SK-N-SH (cell line): Measurements from ENCODE around the gene AHNAK.

ENCODE experiments used
- EZH2phosphoT487 ChIP-seq: fragments of 200-600 bp; sonication (generic); IDR thresholded peaks from 2 replicates; pipeline ENCODE4 v1.6.1; 2017; ENCODE audit warnings: low read depth, mixed run types, mild to moderate bottlenecking, antibody characterized with exemption, moderate library complexity, borderline replicate concordance
- POLR2AphosphoS5 ChIP-seq: IDR thresholded peaks from 2 replicates; pipeline ENCODE4 v1.6.1; 2012; ENCODE audit warnings: low read depth, low read length
- RAD21 ChIP-seq: IDR thresholded peaks from 2 replicates; pipeline ENCODE4 v1.6.1; 2012; ENCODE audit warnings: mild to moderate bottlenecking, low read length
- RCOR1 ChIP-seq: fragments of 150-350 bp; IDR thresholded peaks from 2 replicates; pipeline ENCODE4 v1.6.1; 2017; ENCODE audit warnings: antibody characterized with exemption, low read length
- REST ChIP-seq: IDR thresholded peaks from 2 replicates; pipeline ENCODE4 v1.6.1; 2012; ENCODE audit warnings: mild to moderate bottlenecking, low read depth, low read length, moderate library complexity
- SIN3A ChIP-seq: IDR thresholded peaks from 2 replicates; pipeline ENCODE4 v1.6.1; 2012; ENCODE audit warnings: low read depth, mild to moderate bottlenecking, low read length, moderate library complexity, borderline replicate concordance
- TCF12 ChIP-seq: IDR thresholded peaks from 2 replicates; pipeline ENCODE4 v1.4.0; 2012
- TF ChIP-seq, protein P1 (sequence below): fragments of 200-600 bp; sonication (generic); IDR thresholded peaks from 2 replicates; pipeline ENCODE4 v1.6.1; 2017; ENCODE audit warnings: antibody characterized with exemption, mild to moderate bottlenecking, moderate library complexity
- TF ChIP-seq, protein P2 (sequence below): fragments of 150-350 bp; IDR thresholded peaks from 2 replicates; pipeline ENCODE4 v1.6.1; 2017; ENCODE audit warnings: antibody characterized with exemption, low read length, low read depth, borderline replicate concordance

DNA sequence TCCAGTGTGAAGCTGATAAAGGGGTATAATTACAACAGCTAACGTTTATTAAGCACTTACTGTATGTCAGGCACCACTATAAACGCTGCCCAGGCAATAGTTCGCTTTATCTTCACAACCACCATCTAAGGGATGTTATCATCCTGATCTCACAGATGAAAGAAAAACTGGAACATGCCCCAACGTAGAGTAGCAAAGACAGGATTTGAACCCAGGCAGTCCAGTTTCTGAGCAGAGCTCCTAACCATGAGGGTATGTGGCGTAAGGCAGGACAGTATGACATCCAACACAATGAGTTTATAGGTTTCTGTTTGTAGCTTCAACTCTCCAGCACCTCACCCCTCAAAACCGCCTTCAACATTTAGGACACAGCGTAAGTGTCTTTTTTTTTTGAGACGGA is 59.5 kb downstream of the AHNAK start:
- TF ChIP-seq REST (no peak), RAD21 (no peak), POLR2AphosphoS5 (no peak), EZH2phosphoT487 (no peak), SIN3A (no peak), RCOR1 (no peak), TCF12 (no peak)
- TF ChIP-seq, protein P1, sequence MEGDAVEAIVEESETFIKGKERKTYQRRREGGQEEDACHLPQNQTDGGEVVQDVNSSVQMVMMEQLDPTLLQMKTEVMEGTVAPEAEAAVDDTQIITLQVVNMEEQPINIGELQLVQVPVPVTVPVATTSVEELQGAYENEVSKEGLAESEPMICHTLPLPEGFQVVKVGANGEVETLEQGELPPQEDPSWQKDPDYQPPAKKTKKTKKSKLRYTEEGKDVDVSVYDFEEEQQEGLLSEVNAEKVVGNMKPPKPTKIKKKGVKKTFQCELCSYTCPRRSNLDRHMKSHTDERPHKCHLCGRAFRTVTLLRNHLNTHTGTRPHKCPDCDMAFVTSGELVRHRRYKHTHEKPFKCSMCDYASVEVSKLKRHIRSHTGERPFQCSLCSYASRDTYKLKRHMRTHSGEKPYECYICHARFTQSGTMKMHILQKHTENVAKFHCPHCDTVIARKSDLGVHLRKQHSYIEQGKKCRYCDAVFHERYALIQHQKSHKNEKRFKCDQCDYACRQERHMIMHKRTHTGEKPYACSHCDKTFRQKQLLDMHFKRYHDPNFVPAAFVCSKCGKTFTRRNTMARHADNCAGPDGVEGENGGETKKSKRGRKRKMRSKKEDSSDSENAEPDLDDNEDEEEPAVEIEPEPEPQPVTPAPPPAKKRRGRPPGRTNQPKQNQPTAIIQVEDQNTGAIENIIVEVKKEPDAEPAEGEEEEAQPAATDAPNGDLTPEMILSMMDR: no peak
- TF ChIP-seq, protein P2, sequence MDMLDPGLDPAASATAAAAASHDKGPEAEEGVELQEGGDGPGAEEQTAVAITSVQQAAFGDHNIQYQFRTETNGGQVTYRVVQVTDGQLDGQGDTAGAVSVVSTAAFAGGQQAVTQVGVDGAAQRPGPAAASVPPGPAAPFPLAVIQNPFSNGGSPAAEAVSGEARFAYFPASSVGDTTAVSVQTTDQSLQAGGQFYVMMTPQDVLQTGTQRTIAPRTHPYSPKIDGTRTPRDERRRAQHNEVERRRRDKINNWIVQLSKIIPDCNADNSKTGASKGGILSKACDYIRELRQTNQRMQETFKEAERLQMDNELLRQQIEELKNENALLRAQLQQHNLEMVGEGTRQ: no peak
